LNCaP clone FGC (cell line): ENCODE data around the gene EPHA5.

ENCODE experiments used
- DNase-seq: peaks from one replicate; pipeline ENCODE4 v3.0.0-alpha.2; 2011; ENCODE audit warnings: low read depth
- H3K4me3 ChIP-seq: 2 replicates; pipeline ENCODE4 v1.5.1; 2011; ENCODE audit warnings: mild to moderate bottlenecking, low read depth, low read length, control low read depth
- CTCF ChIP-seq: IDR thresholded peaks from 2 replicates; pipeline ENCODE4 v1.5.1; 2012; ENCODE audit warnings: mild to moderate bottlenecking; ENCODE audit not compliant: control insufficient read depth, insufficient read depth; ENCODE audit errors: extremely low read depth

EPHA5 gene

GRCh38 chr4:65437102-65437501 is 233.2 kb downstream of the EPHA5 start:
- peak; percentile 46 for DNase-seq
- no peak for TF ChIP-seq CTCF
- H3K4me3 ChIP-seq: no peak overlapping the region

- H3K4me3 ChIP-seq: no peak overlapping the region
- TF ChIP-seq CTCF: no peak
- no peak for DNase-seq
Observed at GRCh38 chr4:65422109-65422508, 248.2 kb downstream of the EPHA5 start.

GRCh38 chr4:65420036-65420435 is 250.3 kb downstream of the EPHA5 start:
- no peak overlapping the region for H3K4me3 ChIP-seq
- DNase-seq: no peak
- TF ChIP-seq CTCF: no peak

GRCh38 chr4:65416891-65417290 is 253.4 kb downstream of the EPHA5 start:
- no peak overlapping the region for H3K4me3 ChIP-seq
- TF ChIP-seq CTCF: no peak
- peak; percentile 73 for DNase-seq

- no peak for TF ChIP-seq CTCF
- no peak for DNase-seq
- H3K4me3 ChIP-seq: no peak overlapping the region
Observed at GRCh38 chr4:65407483-65407882, 262.8 kb downstream of the EPHA5 start.

- H3K4me3 ChIP-seq: no peak overlapping the region
- no peak for TF ChIP-seq CTCF
- DNase-seq: no peak
Observed at GRCh38 chr4:65401083-65401482, 269.2 kb downstream of the EPHA5 start.

GRCh38 chr4:65399084-65399483 is 271.2 kb downstream of the EPHA5 start:
- no peak for TF ChIP-seq CTCF
- H3K4me3 ChIP-seq: no peak overlapping the region
- DNase-seq: no peak
